Measurements from ENCODE around the gene USP13.

The USP13 gene

GRCh38 chr3:179613807-179614206, 39.0 kb upstream of the USP13 start:
- no peak for TF ChIP-seq CTCF (IDR thresholded peaks at IDR 0.05)

- no peak for TF ChIP-seq CTCF (IDR thresholded peaks at IDR 0.05)
These were observed 37.2 kb upstream of the USP13 start for GRCh38 chr3:179615458-179616173.

GRCh38 chr3:179622023-179622422, 30.8 kb upstream of the USP13 start:
- TF ChIP-seq CTCF (IDR thresholded peaks at IDR 0.05) = no peak

GRCh38 chr3:179624451-179624850, 28.4 kb upstream of the USP13 start:
- TF ChIP-seq CTCF (IDR thresholded peaks at IDR 0.05) = no peak

- no peak for TF ChIP-seq CTCF (IDR thresholded peaks at IDR 0.05)
These were observed 21.9 kb upstream of the USP13 start for GRCh38 chr3:179630753-179631451.

GRCh38 chr3:179640469-179640868, 12.4 kb upstream of the USP13 start:
- TF ChIP-seq CTCF (IDR thresholded peaks at IDR 0.05) = no peak

- no peak for TF ChIP-seq CTCF (IDR thresholded peaks at IDR 0.05)
These were observed 10.0 kb upstream of the USP13 start for GRCh38 chr3:179642871-179643270.

All from LNCAP (cell line).